GM18868 (cell line): Measurements from ENCODE around the gene CHD9.
A peak's percentile ranks its signal among the peaks of the same experiment; 100 is the strongest.

Experiments
- ATAC-seq: cut with Tn5 transposase; IDR thresholded peaks from one replicate; pipeline ENCODE4 v1.9.1; 2021; ENCODE audit warnings: mild to moderate bottlenecking, moderate library complexity; ENCODE audit not compliant: unreplicated experiment

CHD9 gene

GRCh38 chr16:53093162-53093744 is 38.5 kb downstream of the CHD9 start:
- no peak for ATAC-seq

DNA sequence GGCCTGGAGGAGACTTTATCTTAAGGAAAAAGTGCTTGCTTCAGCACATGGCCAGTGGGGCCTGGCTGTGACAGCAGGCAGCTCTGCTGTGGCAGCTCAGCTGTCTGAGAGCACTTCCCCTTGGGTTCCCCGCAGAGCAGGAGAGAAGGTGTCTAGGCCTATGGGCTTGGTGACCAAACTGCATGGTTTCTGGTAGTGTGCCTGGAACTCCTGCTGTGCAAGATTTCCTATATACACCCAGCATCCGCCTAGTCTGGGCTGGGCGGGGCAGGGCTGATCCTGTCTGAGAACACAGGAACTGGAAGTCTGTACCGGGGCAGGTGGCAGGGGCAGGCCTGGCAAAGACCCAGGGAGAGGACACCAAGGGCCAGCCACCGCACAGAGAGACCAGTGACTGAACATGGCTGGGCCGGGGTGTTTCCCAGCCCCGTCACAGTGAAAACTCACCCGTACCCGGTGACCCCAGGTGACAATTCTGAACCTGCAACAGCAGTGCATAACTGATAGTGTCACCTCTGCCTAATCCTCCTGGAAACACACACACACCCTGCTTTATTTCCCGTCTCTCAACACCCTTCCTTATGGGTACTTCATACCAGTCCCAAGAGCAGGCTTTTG is 39.3 kb downstream of the CHD9 start:
- peak; percentile 48 for ATAC-seq

GRCh38 chr16:53097190-53097589 is 42.4 kb downstream of the CHD9 start:
- ATAC-seq, result no peak

DNA sequence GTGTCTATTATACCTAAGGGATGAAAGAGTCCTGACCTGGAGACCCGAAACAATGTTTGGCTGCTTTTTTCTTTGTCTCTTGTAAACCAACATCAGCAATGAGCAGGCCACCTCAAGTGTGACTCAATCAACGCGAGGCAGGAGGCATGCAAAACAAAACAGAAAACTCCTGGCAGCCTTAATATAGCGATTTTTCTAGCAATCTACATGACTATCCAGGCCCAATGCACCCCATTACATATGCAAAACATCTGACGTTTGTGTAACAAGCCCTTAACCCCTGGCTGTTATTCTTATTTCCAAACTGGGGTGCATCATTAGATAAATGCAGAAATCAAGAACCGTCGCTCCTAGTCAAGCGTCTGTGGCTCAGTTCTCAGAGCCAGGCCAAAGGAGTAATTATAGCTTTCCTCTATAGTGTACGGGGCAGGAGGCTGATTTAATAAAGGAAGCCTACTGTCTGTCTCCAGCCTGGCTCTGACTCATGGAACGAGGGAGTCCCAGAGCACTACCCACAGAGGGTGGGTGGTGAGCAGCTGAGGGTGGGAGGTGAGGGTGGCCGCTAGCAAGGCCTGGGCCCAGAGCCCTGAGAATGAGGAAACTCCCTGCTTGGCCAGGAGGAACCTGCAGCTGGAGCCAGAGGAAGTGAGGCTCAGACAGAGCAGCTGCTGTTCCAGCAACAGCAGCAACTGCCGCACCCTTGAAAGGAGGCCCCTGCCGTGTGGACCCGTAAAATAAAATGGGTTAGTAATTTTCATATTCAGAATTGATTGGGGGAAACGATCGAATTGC is 43.9 kb downstream of the CHD9 start:
- peak; percentile 70 for ATAC-seq

GRCh38 chr16:53099318-53100130 is 44.7 kb downstream of the CHD9 start:
- ATAC-seq, result peak; percentile 33

- ATAC-seq, result no peak
Measured at GRCh38 chr16:53100131-53100748, 45.4 kb downstream of the CHD9 start.

DNA sequence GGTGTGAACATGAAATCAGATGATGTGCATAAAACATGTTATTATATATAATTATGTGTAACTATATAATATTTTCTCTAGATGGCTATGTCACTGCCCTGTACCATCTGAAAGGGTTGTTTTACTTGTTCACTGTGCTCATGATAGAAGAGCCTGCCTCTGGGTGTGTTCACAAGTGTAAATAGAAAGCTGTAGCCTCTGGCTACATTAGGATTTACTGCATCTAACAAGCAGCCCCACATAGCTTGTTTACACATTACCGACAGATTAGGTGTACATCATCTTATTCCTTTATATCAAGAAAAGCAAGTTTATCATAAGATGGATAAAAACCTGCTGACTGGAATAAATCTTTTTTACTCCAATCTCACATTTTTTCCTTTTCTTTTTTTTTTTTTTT is 46.1 kb downstream of the CHD9 start:
- no peak for ATAC-seq

- no peak for ATAC-seq
Measured at GRCh38 chr16:53103811-53104210, 49.0 kb downstream of the CHD9 start.

GRCh38 chr16:53105565-53105964 is 50.8 kb downstream of the CHD9 start:
- ATAC-seq, result no peak

DNA sequence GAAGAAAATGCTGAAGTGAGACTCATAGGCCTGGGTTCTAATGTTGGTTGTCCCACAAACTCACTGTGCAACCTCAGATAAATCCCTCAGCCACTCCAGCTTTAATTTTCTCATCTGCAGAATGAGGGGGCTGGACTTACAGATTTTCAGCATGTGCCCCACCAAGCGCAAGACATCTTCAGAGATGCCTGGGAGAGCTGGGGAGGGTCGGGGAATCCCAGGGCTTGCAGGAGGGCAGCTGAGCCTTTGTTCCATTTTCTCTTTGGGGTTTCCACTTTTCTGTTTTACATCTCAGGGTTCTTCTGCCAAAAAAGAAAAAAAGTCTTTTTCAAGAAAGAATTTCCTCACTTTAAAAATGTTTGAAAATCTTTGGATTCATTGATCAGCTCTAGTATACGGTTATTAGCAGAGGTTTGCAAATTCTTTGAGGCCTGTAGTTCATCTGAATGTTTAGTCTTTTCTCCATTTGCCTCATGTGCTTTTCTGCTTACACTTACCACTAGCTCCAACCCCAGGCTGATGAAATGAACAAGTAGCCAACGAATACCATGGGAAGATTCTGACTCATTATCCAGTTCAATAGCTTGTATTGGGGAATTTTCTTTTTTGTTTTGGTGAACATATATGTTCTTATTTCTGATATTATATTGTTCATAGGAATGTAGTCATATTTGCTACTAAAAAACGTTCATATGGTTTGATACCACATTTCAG is 56.4 kb downstream of the CHD9 start:
- peak; percentile 78 for ATAC-seq

GRCh38 chr16:53112015-53112414 is 57.2 kb downstream of the CHD9 start:
- ATAC-seq, result peak; percentile 19

DNA sequence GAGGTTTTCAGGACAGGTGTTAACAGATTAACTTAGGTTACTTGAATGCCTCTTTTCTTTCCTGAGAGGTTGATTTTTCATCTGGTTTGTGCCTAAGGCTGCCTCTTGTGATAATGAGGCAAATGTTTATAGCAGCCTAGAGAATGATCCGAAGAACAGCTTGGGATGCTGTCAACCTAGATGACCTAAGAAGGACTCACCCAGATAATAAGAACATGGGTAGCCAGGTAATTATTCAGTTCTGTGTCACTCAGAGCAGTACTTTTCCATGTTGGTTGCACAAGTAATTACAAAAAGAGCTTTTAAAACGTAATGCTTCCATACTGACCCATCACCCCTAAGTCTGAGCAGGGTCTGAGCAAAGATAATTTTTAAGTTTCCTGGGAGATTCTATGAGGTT is 60.3 kb downstream of the CHD9 start:
- ATAC-seq, result no peak

DNA sequence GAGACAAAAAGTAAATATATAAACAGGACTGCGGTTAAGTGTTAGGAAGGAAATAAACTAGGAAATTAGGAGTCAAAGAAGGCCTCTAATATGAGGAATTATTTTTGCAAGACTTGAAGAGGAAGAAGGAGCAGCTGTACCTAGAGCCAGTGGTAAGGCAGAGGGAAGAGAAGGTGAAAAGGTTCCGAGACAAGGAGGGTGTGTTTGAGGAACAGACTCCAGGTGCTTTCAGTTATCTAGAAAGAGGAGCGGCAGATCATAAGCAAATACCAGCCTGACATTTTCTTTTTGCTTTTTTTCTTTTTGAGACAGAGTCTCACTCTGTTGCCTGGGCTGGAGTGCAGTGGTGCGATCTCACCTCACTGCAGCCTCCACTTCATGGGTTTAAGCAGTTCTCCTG is 61.0 kb downstream of the CHD9 start:
- ATAC-seq, result no peak

GRCh38 chr16:53121043-53121620 is 66.3 kb downstream of the CHD9 start:
- ATAC-seq, result no peak

GRCh38 chr16:53121661-53122060 is 66.9 kb downstream of the CHD9 start:
- no peak for ATAC-seq

- no peak for ATAC-seq
Measured at GRCh38 chr16:53123747-53124146, 69.0 kb downstream of the CHD9 start.

DNA sequence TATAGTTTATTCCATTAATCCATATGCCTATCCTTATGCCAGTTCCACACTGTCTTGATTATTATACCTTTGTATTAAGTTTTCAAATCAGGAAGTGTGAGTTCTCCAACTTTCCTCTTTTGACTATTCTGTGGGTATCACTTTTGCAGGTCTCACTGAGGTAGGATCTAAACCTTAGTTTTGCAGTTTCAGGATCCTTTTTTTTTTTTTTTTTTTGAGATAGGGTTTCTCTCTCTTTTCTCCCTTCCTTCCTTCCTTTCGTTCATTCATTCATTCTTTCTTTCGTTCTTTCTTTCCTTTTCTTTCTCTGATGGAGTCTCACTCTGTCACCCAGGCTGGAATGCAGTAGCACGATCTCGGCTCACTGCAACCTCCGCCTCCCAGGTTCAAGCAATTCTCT is 71.6 kb downstream of the CHD9 start:
- ATAC-seq, result no peak

DNA sequence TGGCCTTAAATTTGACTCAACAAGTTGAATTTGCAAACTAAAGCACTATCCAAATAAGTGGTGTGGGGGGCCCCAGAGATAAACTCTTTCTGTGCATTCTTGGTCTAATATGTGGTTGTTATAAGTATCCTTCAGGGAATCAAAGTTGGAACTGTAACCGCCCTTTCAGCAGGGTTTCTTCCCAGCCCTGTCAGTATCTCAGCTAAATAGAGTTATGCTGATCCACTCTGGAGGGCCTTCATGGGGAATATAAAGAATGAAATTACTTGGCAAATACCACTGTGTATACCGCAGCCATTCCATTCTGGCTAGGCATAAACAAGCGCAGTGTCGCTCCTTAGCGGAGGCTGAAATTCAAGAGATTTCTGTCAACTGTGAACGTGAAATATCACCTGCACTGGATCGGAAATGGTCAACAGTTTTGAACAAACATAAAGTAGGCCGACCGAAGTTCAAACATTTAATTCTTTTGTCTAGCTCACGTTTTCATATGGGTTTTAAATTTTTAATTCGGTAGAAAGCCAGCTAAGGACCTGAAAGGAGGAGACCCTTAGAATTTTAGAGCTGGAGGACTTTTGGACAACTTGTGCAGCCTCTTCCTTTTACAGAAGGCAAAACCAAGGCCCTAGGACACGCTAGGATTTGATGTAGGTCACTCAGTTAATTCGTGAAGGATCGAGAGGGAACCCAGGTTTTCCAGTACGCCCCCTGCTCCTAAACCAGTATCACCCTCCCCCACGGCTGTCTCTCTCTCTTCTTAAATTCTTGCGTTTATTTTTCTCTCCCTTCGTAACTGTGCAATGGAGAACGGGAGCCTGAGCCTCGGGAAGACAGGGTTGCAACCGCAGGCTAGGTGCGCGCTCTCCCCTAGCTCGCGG is 74.7 kb downstream of the CHD9 start:
- ATAC-seq, result no peak
